Prostate gland (tissue), 2 donors: Measurements from ENCODE around the gene AGR2. TPM values are rescaled to one million over a fixed set of nuclear protein-coding genes. Genes with fewer than 3 reads are reported as not detected.

ENCODE experiments used
- DNase-seq: peaks from one replicate; pipeline ENCODE4 v3.0.0-alpha.2; 2019; ENCODE audit warnings: low spot score
- H3K27ac ChIP-seq, 2 donors: fragments of 200-600 bp; sonication (generic); 2 replicates each; pipeline ENCODE4 v1.5.1; 2017 to 2019
- H3K27me3 ChIP-seq: fragments of 200-600 bp; sonication (generic); replicated peaks from 2 replicates; pipeline ENCODE4 v1.5.1; 2019; ENCODE audit not compliant: insufficient read depth
- H3K36me3 ChIP-seq, 2 donors: fragments of 200-600 bp; sonication (generic); 1 replicate in 1 of 2; 2 replicates in 1 of 2; pipeline versions ENCODE4 v1.5.1 to v1.8.1; 2017 to 2019
- H3K4me1 ChIP-seq: fragments of 200-600 bp; sonication (generic); replicated peaks from 2 replicates; pipeline ENCODE4 v1.5.1; 2019
- H3K4me3 ChIP-seq, 2 donors: fragments of 200-600 bp; sonication (generic); 2 replicates each; pipeline ENCODE4 v1.5.1; 2017 to 2019
- H3K9me3 ChIP-seq: fragments of 200-600 bp; sonication (generic); 2 replicates; pipeline ENCODE4 v1.5.1; 2017
- CTCF ChIP-seq, 4 experiments: fragments of 200-600 bp in 2 of 4; fragments of 450-650 bp in 2 of 4; sonication (generic) in 2 of 4; IDR thresholded peaks; 1 replicate in 3 of 4; 2 replicates in 1 of 4; pipeline ENCODE4 v1.5.1; 2016 to 2019; ENCODE audit warnings: antibody characterized with exemption in 4 of 4, mild to moderate bottlenecking in 2 of 4, moderate library complexity in 2 of 4
- POLR2A ChIP-seq: fragments of 450-650 bp; IDR thresholded peaks from one replicate; pipeline ENCODE4 v1.6.1; 2016; ENCODE audit warnings: antibody characterized with exemption, mild to moderate bottlenecking
- POLR2AphosphoS5 ChIP-seq: sonication (generic); formaldehyde crosslinking; IDR thresholded peaks from one replicate; pipeline ENCODE4 v1.6.1; 2017; ENCODE audit warnings: antibody characterized with exemption
- WGBS: methylation state at CpG from one replicate; pipeline ENCODE4 v1.1.5; 2018; 5-methylcytosine and 5-hydroxymethylcytosine counted together
- intact Hi-C: fragments of 100-400 bp; cut with DNase I; formaldehyde crosslinking; loops from one replicate; pipeline ENCODE4 v1.14.2; 2022
- total RNA-seq, 2 donors: library from RNA; depleted of rRNA; stranded (reverse); fragments of >200 nt; gene quantifications; one replicate each; pipeline ENCODE4 v1.1.0, GENCODE V29; 2016

The AGR2 gene
- total RNA-seq, 2 donors from 2014 or later = 74.6 to 290 TPM

GRCh38 chr7:16839646-16840045, 34.8 kb upstream of the AGR2 start:
- no peaks in the 10 kb centered on the region for H3K27me3 ChIP-seq
- intact Hi-C loops = no loop called here
- no peak overlapping the region for H3K4me3 ChIP-seq
- H3K9me3 ChIP-seq = no peaks in the 10 kb centered on the region
- no peaks in the 10 kb centered on the region for H3K4me1 ChIP-seq
- no peak for DNase-seq
- no peaks in the 10 kb centered on the region for H3K36me3 ChIP-seq
- no peak overlapping the region for H3K27ac ChIP-seq
- 38% methylated on average over 2 of the region's 2 CpGs for WGBS
- TF ChIP-seq POLR2A = no peak
- no peak for TF ChIP-seq CTCF (IDR thresholded peaks at IDR 0.05)
- TF ChIP-seq POLR2AphosphoS5 = no peak

- no peak for DNase-seq
- TF ChIP-seq POLR2AphosphoS5 = no peak
- TF ChIP-seq CTCF (IDR thresholded peaks at IDR 0.05) = no peak
- no peak for TF ChIP-seq POLR2A
- Histone ChIP-seq H3K4me1 (no peaks in the 10 kb centered on the region), H3K27ac (no peak overlapping the region), H3K36me3 (no peaks in the 10 kb centered on the region), H3K4me3 (no peak overlapping the region), H3K27me3 (no peaks in the 10 kb centered on the region), H3K9me3 (no peaks in the 10 kb centered on the region)
- intact Hi-C loops = no loop called here
- 95% methylated on average over 1 of the region's 1 CpG for WGBS
These were observed 34.1 kb upstream of the AGR2 start for GRCh38 chr7:16838891-16839290.

- H3K4me3 ChIP-seq = no peak overlapping the region
- no peaks in the 10 kb centered on the region for H3K36me3 ChIP-seq
- no peak for DNase-seq
- H3K4me1 ChIP-seq = no peaks in the 10 kb centered on the region
- no peaks in the 10 kb centered on the region for H3K9me3 ChIP-seq
- 89% methylated on average over 3 of the region's 3 CpGs for WGBS
- intact Hi-C loops = no loop called here
- H3K27ac ChIP-seq = no peak overlapping the region
- no peak for TF ChIP-seq CTCF (IDR thresholded peaks at IDR 0.05)
- TF ChIP-seq POLR2A = no peak
- TF ChIP-seq POLR2AphosphoS5 = no peak
- no peaks in the 10 kb centered on the region for H3K27me3 ChIP-seq
These were observed 33.6 kb upstream of the AGR2 start for GRCh38 chr7:16838386-16838785.

- intact Hi-C loops = no loop called here
- no peaks in the 10 kb centered on the region for H3K4me1 ChIP-seq
- H3K4me3 ChIP-seq = no peak overlapping the region
- no peaks in the 10 kb centered on the region for H3K9me3 ChIP-seq
- H3K36me3 ChIP-seq = no peaks in the 10 kb centered on the region
- no peaks in the 10 kb centered on the region for H3K27me3 ChIP-seq
- H3K27ac ChIP-seq = no peak overlapping the region
- WGBS = 94% methylated on average over 5 of the region's 5 CpGs
- DNase-seq = no peak
- TF ChIP-seq CTCF (IDR thresholded peaks at IDR 0.05) (no peak), POLR2AphosphoS5 (no peak), POLR2A (no peak)
These were observed 31.7 kb upstream of the AGR2 start for GRCh38 chr7:16836481-16836880.

- Histone ChIP-seq H3K4me1 (no peaks in the 10 kb centered on the region), H3K27ac (no peak overlapping the region), H3K27me3 (no peaks in the 10 kb centered on the region), H3K9me3 (no peaks in the 10 kb centered on the region), H3K4me3 (no peak overlapping the region), H3K36me3 (no peaks in the 10 kb centered on the region)
- DNase-seq = peak; percentile 38
- WGBS = 45% methylated on average over 1 of the region's 1 CpG
- TF ChIP-seq POLR2AphosphoS5 (peak; percentile 74), CTCF (IDR thresholded peaks at IDR 0.05) (no peak), POLR2A (no peak)
- intact Hi-C loops = no loop called here
These were observed 28.6 kb upstream of the AGR2 start for GRCh38 chr7:16833373-16833772.
